A549 (cell line): Measurements from ENCODE around the gene PEX5.

ENCODE experiments used
- CEBPB ChIP-seq, 2 experiments: fragments of >200 bp in 1 of 2; sonication (Bioruptor Twin) in 1 of 2; formaldehyde crosslinking in 1 of 2; IDR thresholded peaks; 2 replicates each; pipeline ENCODE4 v1.6.1; 2012 to 2016
- CTCF ChIP-seq: fragments of >200 bp; sonication (Bioruptor Twin); formaldehyde crosslinking; IDR thresholded peaks from 3 replicates; pipeline ENCODE4 v1.5.1; 2016
- HMGXB4 ChIP-seq: fragments of 250-450 bp; sonication (Bioruptor Pico); IDR thresholded peaks from 2 replicates; pipeline ENCODE4 v1.5.0; 2021; ENCODE audit warnings: mild to moderate bottlenecking, moderate library complexity, borderline replicate concordance
- MAFK ChIP-seq: fragments of 450-650 bp; IDR thresholded peaks from 2 replicates; pipeline ENCODE4 v1.6.1; 2014; ENCODE audit not compliant: partially characterized antibody
- MYC ChIP-seq: IDR thresholded peaks from 2 replicates; pipeline ENCODE4 v1.6.1; 2012; ENCODE audit warnings: mild to moderate bottlenecking, inconsistent platforms, low read length, improper control_type of control experiment, borderline replicate concordance
- NR3C1 ChIP-seq: fragments of >200 bp; sonication (Bioruptor Twin); formaldehyde crosslinking; IDR thresholded peaks from 3 replicates; pipeline ENCODE4 v1.6.1; 2017
- PHF8 ChIP-seq: fragments of 200-600 bp; sonication (generic); IDR thresholded peaks from 2 replicates; pipeline ENCODE4 v1.6.1; 2016; ENCODE audit warnings: low read depth, mild to moderate bottlenecking, antibody characterized with exemption, moderate library complexity, borderline replicate concordance
- POLR2A ChIP-seq: IDR thresholded peaks from 2 replicates; pipeline ENCODE4 v1.6.1; 2012; ENCODE audit warnings: mild to moderate bottlenecking, low read length
- REST ChIP-seq: fragments of 200-600 bp; sonication (generic); IDR thresholded peaks from 2 replicates; pipeline ENCODE4 v1.6.1; 2016; ENCODE audit warnings: antibody characterized with exemption, mild to moderate bottlenecking, moderate library complexity
- RFX5 ChIP-seq: fragments of 450-650 bp; IDR thresholded peaks from 2 replicates; pipeline ENCODE4 v1.7.1; 2014; ENCODE audit warnings: antibody characterized with exemption, mild to moderate bottlenecking, moderate library complexity
- RNF2 ChIP-seq: fragments of 200-600 bp; sonication (generic); IDR thresholded peaks from 2 replicates; pipeline ENCODE4 v1.6.1; 2016; ENCODE audit warnings: low read depth, mild to moderate bottlenecking, antibody characterized with exemption, moderate library complexity, borderline replicate concordance
- SREBF2 ChIP-seq: fragments of 450-650 bp; IDR thresholded peaks from 2 replicates; pipeline ENCODE4 v1.6.1; 2014; ENCODE audit warnings: mild to moderate bottlenecking, moderate library complexity

GRCh38 chr12:7146906-7147305, 42.6 kb upstream of the PEX5 start:
- TF ChIP-seq HMGXB4 (CRISPR knock-in tag) = no peak
- no peak for TF ChIP-seq SREBF2
- TF ChIP-seq CTCF = no peak
- TF ChIP-seq NR3C1 = no peak
- no peak for TF ChIP-seq PHF8
- no peak for TF ChIP-seq POLR2A
- TF ChIP-seq RFX5 = no peak
- TF ChIP-seq MAFK = no peak
- TF ChIP-seq REST = no peak
- TF ChIP-seq RNF2 = no peak
- TF ChIP-seq CEBPB (IDR thresholded peaks at IDR 0.05) = no peak
- TF ChIP-seq MYC = no peak
